ENCODE results near the gene MAN2A1. TPM values are rescaled to one million over a fixed set of nuclear protein-coding genes. Genes with fewer than 3 reads are reported as not detected.
A peak's percentile ranks its signal among the peaks of the same experiment; 100 is the strongest.

MAN2A1 gene
- total and polyA plus RNA-seq, 5 donors, result 2.9 to 10.1 (median 9.5) TPM

DNA sequence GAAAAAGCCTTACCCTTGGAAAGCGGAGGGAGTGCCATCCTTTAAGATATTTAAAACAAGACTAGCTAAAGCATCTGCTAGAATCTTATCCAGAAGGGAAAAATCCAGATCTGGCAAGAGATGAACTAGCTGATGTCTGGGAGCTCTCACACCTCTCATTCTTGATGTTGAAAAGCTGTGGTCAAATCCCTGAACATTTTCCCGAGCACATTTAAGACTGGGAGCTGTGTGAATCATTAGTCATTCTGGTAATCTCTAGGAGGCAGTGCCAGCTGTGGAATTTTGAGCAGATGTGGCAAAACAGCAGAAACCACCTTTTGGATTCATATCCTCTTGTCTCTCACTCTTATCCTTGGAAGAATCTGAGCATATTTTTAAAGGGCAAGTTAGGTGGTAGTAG is 218.0 kb downstream of the MAN2A1 start:
- no peak overlapping the region for H3K27ac ChIP-seq (ENCODE audit: low read length)
- intact Hi-C loops (cut with DNase I), result no loop called here
- H3K4me3 ChIP-seq (ENCODE audit: low read length), result no peak overlapping the region
- H3K4me1 ChIP-seq (ENCODE audit: control insufficient read depth, insufficient read depth, low read length), result no peaks in the 10 kb centered on the region
- no peaks in the 10 kb centered on the region for H3K9me3 ChIP-seq (ENCODE audit: control insufficient read depth, low read length)
- peaks cover 3% of the 10 kb centered on the region for H3K27me3 ChIP-seq (ENCODE audit: control insufficient read depth, insufficient read depth)
- DNase-seq, result no peak
- no peak for ATAC-seq
- 69% methylated on average over 2 of the region's 2 CpGs for WGBS

DNA sequence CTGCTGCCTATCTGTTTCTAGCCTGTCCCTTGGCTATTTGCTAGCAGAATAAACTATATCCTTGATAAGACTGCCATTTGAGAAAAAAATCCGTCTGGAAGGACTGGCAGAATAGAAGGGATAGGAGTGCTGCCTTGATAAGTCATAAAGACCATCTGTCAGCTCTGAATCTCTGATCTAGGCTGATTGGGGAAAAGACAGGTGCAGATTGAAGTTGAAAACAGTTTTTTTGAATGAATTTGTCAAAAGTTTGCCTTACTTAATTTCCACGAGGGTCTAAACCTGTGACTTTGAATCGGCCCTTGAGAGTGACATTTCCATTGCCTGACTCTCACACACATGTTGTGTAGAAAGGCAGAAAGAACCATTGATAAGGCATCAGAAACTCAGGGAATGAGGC is 218.6 kb downstream of the MAN2A1 start:
- WGBS, result 76% methylated on average over 3 of the region's 3 CpGs
- H3K27me3 ChIP-seq (ENCODE audit: control insufficient read depth, insufficient read depth), result peaks cover 3% of the 10 kb centered on the region
- intact Hi-C loops (cut with DNase I), result no loop called here
- no peak overlapping the region for H3K4me3 ChIP-seq (ENCODE audit: low read length)
- no peak overlapping the region for H3K27ac ChIP-seq (ENCODE audit: low read length)
- ATAC-seq, result no peak
- no peaks in the 10 kb centered on the region for H3K4me1 ChIP-seq (ENCODE audit: control insufficient read depth, insufficient read depth, low read length)
- no peaks in the 10 kb centered on the region for H3K9me3 ChIP-seq (ENCODE audit: control insufficient read depth, low read length)
- no peak for DNase-seq

- no peaks in the 10 kb centered on the region for H3K27me3 ChIP-seq (ENCODE audit: control insufficient read depth, insufficient read depth)
- intact Hi-C loops (cut with DNase I), result no loop called here
- H3K27ac ChIP-seq (ENCODE audit: low read length), result no peak overlapping the region
- WGBS, result 81% methylated on average over 5 of the region's 5 CpGs
- no peak for DNase-seq
- no peaks in the 10 kb centered on the region for H3K9me3 ChIP-seq (ENCODE audit: control insufficient read depth, low read length)
- H3K4me1 ChIP-seq (ENCODE audit: control insufficient read depth, insufficient read depth, low read length), result no peaks in the 10 kb centered on the region
- H3K4me3 ChIP-seq (ENCODE audit: low read length), result no peak overlapping the region
- ATAC-seq, result no peak
Observed at GRCh38 chr5:109910874-109911273, 221.1 kb downstream of the MAN2A1 start.

- H3K27me3 ChIP-seq (ENCODE audit: control insufficient read depth, insufficient read depth), result no peaks in the 10 kb centered on the region
- no peak for ATAC-seq
Observed at GRCh38 chr5:109911731-109912130, 222.0 kb downstream of the MAN2A1 start.

GRCh38 chr5:109914906-109915305 is 225.2 kb downstream of the MAN2A1 start:
- H3K27ac ChIP-seq (ENCODE audit: low read length), result no peak overlapping the region
- DNase-seq (no peak), ATAC-seq (no peak)
- no peaks in the 10 kb centered on the region for H3K4me1 ChIP-seq (ENCODE audit: control insufficient read depth, insufficient read depth, low read length)
- no peaks in the 10 kb centered on the region for H3K27me3 ChIP-seq (ENCODE audit: control insufficient read depth, insufficient read depth)
- no peak overlapping the region for H3K4me3 ChIP-seq (ENCODE audit: low read length)
- intact Hi-C loops (cut with DNase I), result no loop called here
- H3K9me3 ChIP-seq (ENCODE audit: control insufficient read depth, low read length), result no peaks in the 10 kb centered on the region
- WGBS, result 90% methylated on average over 2 of the region's 2 CpGs

More at GRCh38 chr5:109911731-109912130, 222.0 kb downstream of the MAN2A1 start:
- no peak overlapping the region for H3K4me3 ChIP-seq (ENCODE audit: low read length)
- no peak overlapping the region for H3K27ac ChIP-seq (ENCODE audit: low read length)
- intact Hi-C loops (cut with DNase I), result no loop called here
- no peak for DNase-seq
- H3K4me1 ChIP-seq (ENCODE audit: control insufficient read depth, insufficient read depth, low read length), result no peaks in the 10 kb centered on the region
- whole genome bisulfite sequencing, result 53% methylated on average over 3 of the region's 3 CpGs
- H3K9me3 ChIP-seq (ENCODE audit: control insufficient read depth, low read length), result no peaks in the 10 kb centered on the region

GRCh38 chr5:109916481-109917153 is 226.9 kb downstream of the MAN2A1 start:
- Histone ChIP-seq H3K4me3 (ENCODE audit: low read length) (no peak overlapping the region), H3K9me3 (ENCODE audit: control insufficient read depth, low read length) (no peaks in the 10 kb centered on the region), H3K4me1 (ENCODE audit: control insufficient read depth, insufficient read depth, low read length) (no peaks in the 10 kb centered on the region), H3K27ac (ENCODE audit: low read length) (no peak overlapping the region), H3K27me3 (ENCODE audit: control insufficient read depth, insufficient read depth) (no peaks in the 10 kb centered on the region)
- intact Hi-C loops (cut with DNase I), result no loop called here
- ATAC-seq (peak in 1 of 2 donors; percentile 51), DNase-seq (no peak)
- 60% methylated on average over 4 of the region's 4 CpGs for WGBS
